Activated naive CD4-positive, alpha-beta T cell treated with anti-CD3 and anti-CD28 coated beads, Interleukin-2, amount 10 ng/mL, durations not matched to agents 7 days and 5 days (primary cell): ENCODE data around the gene FAM47E.

Source experiments
- CTCF ChIA-PET: fragments of 350-600 bp; sonication (Branson Sonifier 250); formaldehyde crosslinking; loops from one replicate; lab custom pipeline; 2021; ENCODE audit warnings: antibody characterized with exemption; lab: Charles Lee
- DNase-seq: peaks from one replicate; pipeline ENCODE4 v3.0.0-alpha.2; 2020
- H3K27ac Mint-ChIP-seq: one replicate; pipeline ENCODE4 v1.8.0; 2021; ENCODE audit warnings: mild to moderate bottlenecking, moderate library complexity, mixed read lengths
- H3K27me3 Mint-ChIP-seq: one replicate; pipeline ENCODE4 v1.8.0; 2021; ENCODE audit warnings: mild to moderate bottlenecking, mixed read lengths
- H3K36me3 Mint-ChIP-seq: one replicate; pipeline ENCODE4 v1.8.0; 2021; ENCODE audit warnings: mixed read lengths
- H3K4me1 Mint-ChIP-seq: one replicate; pipeline ENCODE4 v1.8.0; 2021; ENCODE audit warnings: mixed read lengths
- H3K4me3 Mint-ChIP-seq: one replicate; pipeline ENCODE4 v1.8.0; 2021; ENCODE audit warnings: mild to moderate bottlenecking, moderate library complexity, mixed read lengths
- H3K9me3 Mint-ChIP-seq: one replicate; pipeline ENCODE4 v1.8.0; 2021; ENCODE audit warnings: mixed read lengths

Gene FAM47E

DNA sequence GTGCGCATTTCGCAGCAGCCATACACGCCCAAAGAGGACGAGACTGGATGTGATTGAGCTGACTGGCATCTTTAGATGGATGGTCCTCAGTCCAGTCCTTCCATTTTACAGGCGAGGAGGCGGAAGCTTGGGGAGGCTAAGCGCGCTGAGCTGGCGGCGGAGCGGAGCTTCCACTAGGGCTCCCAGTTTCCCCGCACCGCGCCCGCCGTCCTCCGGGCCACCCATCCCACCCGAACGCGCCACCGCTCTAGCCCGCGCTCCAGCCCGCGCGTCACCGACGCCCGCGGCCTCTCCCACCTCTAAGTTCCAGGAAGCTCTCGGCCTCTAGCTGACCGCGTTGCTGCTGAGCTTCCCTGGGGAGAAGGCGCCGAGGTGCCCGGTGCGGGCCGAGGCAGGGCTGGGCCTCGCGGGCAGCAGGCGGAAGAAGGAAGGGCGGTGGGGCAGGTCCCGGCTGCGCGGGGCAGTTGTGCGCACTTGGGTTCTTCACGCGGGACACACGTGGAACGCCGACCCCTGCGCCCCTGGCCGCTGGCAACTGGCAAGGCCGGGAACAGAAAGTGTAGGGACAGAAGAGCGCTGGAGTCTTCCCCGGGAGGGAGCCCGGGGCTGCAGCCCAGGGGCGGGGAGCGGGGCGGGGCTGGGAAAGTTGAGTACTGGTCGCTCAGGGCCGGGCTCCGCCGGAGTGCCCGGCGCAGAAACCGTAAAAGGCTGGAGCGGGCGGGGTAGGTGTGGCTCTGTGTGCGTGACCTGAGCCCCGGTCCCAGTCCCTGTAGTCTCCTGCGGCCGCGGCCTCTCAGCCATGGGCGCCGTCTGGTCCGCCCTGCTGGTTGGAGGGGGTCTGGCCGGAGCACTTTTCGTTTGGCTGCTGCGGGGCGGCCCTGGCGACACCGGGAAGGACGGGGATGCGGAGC is 54.7 kb downstream of the FAM47E start, which contains the start of gene STBD1:
STBD1 (plus strand) TSS at position 763 of the 911 bp plus-strand sequence; CDS start at position 800, 37 bp downstream.
- peaks cover 38% of the 10 kb centered on the region for H3K27me3 Mint-ChIP-seq
- DNase-seq = peak; percentile 59
- peak within 1 kb of the TSS; percentile 74 for H3K4me3 Mint-ChIP-seq
- peaks cover 48% of the 10 kb centered on the region for H3K4me1 Mint-ChIP-seq
- CTCF ChIA-PET = interaction anchor here (0.9 to 4.4 kb wide), 7 partner anchors 9 to 126 kb away, joined by 3 to 32 read pairs (median 3); no protein-coding TSS in a partner anchor
- peak within 1 kb of the TSS; percentile 78 for H3K27ac Mint-ChIP-seq
- peaks cover 14% of the 10 kb centered on the region for H3K36me3 Mint-ChIP-seq
- no peaks in the 10 kb centered on the region for H3K9me3 Mint-ChIP-seq

DNA sequence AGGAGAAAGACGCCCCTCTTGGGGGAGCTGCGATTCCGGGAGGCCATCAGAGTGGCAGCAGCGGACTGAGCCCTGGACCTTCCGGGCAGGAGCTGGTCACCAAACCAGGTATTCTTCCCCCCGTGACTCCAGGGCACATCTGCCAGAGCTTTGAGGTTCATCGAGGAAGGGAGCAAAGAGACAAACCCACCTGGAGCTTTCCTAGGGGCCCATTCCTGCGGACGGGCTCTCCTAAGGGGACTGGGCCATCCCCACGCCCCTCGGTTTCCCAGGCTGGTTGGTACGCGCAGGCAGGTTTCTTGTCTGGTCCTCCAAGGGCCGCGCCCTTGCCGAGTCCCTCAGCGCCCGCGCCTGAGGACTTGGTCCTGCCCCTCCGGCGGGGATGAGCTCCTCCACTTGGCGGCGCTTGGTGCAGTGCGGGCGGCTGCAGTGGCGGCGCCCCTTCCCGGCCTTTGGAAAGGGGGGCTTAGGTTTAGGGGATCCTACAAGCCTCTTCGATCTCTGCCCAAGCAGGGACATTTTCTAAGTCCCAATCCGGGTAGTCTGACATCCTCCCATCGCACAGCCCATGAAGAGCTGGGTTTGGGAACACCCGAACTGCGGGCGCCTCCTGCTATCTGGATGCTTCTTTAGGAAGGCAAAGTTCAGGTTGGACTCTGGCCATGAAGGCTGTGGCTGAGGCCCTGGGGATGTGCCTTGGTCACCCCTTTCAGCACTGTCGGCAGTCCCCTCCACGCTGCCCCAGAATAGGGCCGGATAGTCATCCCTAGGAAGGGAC is 55.5 kb downstream of the FAM47E start:
- Mint-ChIP-seq H3K4me3 (peak overlapping the region; percentile 74), H3K4me1 (peaks cover 40% of the 10 kb centered on the region), H3K36me3 (peaks cover 14% of the 10 kb centered on the region), H3K27ac (peak overlapping the region; percentile 8), H3K27me3 (peaks cover 38% of the 10 kb centered on the region), H3K9me3 (no peaks in the 10 kb centered on the region)
- DNase-seq = peak; percentile 45
- CTCF ChIA-PET = interaction anchor here (0.9 to 4.4 kb wide), 6 partner anchors 8 to 127 kb away, joined by 3 to 32 read pairs (median 4); no protein-coding TSS in a partner anchor

DNA sequence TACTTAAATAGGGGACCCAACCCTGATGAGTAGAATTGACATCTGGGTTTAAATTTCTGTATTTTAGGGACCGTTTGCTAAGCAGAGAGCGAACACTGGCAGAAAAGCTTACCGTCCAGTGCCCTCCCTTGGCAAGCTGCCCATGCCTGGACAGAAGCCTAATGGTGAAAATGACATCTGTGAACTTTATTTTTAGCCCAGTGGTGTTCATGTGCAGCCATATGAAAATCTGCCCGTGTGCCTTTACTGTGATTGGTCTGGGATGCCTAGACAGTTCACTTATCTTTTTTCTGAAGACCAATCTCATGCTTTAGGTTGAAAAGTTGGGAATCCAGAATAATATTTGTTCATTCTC is 56.1 kb downstream of the FAM47E start:
- peak overlapping the region; percentile 74 for H3K4me3 Mint-ChIP-seq
- no peak for DNase-seq
- peaks cover 14% of the 10 kb centered on the region for H3K36me3 Mint-ChIP-seq
- CTCF ChIA-PET = interaction anchor here (0.7 to 4.4 kb wide), 6 partner anchors 8 to 724 kb away, joined by 3 to 32 read pairs (median 3); no protein-coding TSS in a partner anchor
- H3K27me3 Mint-ChIP-seq = peaks cover 38% of the 10 kb centered on the region
- peaks cover 35% of the 10 kb centered on the region for H3K4me1 Mint-ChIP-seq
- H3K27ac Mint-ChIP-seq = no peak overlapping the region
- no peaks in the 10 kb centered on the region for H3K9me3 Mint-ChIP-seq

DNA sequence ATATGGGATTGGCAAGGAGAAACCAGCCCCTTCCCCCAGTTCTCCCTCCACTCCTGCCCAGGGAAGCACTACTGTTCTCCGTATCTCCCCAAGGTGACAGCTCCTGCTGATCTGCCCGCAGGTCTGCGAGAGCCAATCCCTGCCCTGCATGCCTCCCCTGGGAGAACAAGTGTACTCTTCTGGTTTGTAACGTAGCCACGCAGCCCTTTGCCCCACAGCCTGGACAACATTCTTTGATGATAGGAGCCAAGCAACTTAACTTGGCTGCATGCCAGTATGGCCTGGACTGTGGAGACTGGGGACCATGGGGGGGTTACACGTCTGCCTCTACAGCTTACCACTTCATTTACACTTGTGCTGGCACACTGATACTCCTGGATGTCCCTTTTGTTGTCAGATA is 57.0 kb downstream of the FAM47E start:
- Mint-ChIP-seq H3K4me1 (peaks cover 28% of the 10 kb centered on the region), H3K27me3 (peaks cover 34% of the 10 kb centered on the region), H3K4me3 (no peak overlapping the region), H3K27ac (no peak overlapping the region), H3K9me3 (no peaks in the 10 kb centered on the region), H3K36me3 (peaks cover 11% of the 10 kb centered on the region)
- no peak for DNase-seq
- CTCF ChIA-PET = interaction anchor here (1.0 kb wide), 1 partner anchor 69 kb away, joined by 4 read pairs; no protein-coding TSS in a partner anchor

DNA sequence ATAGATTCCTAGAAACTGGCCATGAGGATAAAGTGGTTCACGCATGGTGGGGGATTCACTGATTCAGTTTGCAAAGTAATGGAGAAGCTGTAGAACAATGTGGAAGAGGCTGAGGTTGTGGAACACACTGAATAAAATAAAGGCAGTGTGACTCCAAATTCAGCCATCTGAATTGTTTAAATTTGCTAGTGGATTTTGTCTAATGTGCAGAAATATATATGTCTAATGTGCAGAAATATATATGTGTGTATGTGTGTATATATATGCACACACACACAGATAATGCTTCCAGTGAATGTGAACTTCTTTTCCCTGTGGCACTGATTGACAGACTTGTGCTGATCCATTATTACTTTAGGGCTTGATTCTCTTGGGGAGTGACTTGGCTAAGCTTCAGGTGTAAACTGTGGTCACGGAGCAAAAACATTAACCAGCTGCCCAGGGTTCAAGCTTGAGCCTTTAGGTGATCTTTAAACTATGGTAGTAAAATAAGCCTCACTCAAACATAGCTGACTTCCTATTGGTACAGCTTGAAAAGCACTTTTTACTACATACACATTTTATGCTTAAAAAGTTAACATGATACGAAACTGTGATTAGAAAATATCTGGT is 58.5 kb downstream of the FAM47E start:
- Mint-ChIP-seq H3K4me3 (no peak overlapping the region), H3K9me3 (no peaks in the 10 kb centered on the region), H3K27me3 (peaks cover 39% of the 10 kb centered on the region), H3K27ac (no peak overlapping the region), H3K4me1 (peaks cover 15% of the 10 kb centered on the region), H3K36me3 (peaks cover 11% of the 10 kb centered on the region)
- no peak for DNase-seq
- CTCF ChIA-PET = no interaction called here

DNA sequence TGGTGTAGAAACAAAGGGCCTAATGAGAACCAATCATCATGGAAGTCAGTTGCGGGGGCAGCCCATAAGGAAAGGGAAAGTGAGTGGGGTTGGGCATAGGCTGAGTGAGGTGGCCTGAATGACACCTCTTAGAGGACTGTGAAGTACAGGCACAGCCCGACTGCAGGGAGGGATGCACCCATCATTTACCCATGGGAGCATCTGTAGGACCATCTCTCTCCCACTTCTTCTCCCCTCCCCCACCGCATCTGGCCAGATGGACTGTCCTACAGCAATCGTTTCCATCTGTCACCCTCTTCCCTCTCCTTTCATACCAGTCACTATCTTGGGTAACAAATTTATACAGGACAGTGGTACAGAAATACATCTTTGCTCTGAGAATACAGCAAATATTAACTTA is 59.2 kb downstream of the FAM47E start:
- CTCF ChIA-PET = no interaction called here
- H3K27me3 Mint-ChIP-seq = peaks cover 40% of the 10 kb centered on the region
- H3K27ac Mint-ChIP-seq = no peak overlapping the region
- H3K9me3 Mint-ChIP-seq = no peaks in the 10 kb centered on the region
- peaks cover 8% of the 10 kb centered on the region for H3K4me1 Mint-ChIP-seq
- H3K36me3 Mint-ChIP-seq = peaks cover 11% of the 10 kb centered on the region
- H3K4me3 Mint-ChIP-seq = no peak overlapping the region
- DNase-seq = no peak

DNA sequence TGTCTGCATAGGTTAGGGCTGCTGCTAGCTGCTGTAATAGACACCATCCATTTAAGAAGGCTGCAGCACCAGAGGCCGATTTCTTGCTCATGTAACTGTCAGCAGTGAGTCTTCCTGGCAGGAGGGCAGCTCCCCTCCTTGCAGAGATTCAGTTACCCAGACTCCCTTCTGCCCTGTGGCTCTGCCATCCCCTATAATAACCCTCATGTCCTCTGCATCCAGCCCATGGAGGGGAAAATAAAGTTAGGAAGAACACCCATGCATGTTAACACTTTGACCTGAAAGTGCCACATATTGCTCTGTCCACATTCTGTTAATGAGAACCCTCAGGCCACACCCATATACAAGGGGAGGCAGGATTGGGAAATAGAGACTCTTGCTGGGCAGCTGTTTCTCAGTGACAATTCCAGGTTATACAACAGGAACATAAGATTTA is 60.4 kb downstream of the FAM47E start:
- DNase-seq = no peak
- Mint-ChIP-seq H3K27me3 (peaks cover 32% of the 10 kb centered on the region), H3K4me1 (peaks cover 6% of the 10 kb centered on the region), H3K9me3 (peaks cover 7% of the 10 kb centered on the region), H3K36me3 (peaks cover 13% of the 10 kb centered on the region), H3K4me3 (no peak overlapping the region), H3K27ac (no peak overlapping the region)
- CTCF ChIA-PET = no interaction called here

DNA sequence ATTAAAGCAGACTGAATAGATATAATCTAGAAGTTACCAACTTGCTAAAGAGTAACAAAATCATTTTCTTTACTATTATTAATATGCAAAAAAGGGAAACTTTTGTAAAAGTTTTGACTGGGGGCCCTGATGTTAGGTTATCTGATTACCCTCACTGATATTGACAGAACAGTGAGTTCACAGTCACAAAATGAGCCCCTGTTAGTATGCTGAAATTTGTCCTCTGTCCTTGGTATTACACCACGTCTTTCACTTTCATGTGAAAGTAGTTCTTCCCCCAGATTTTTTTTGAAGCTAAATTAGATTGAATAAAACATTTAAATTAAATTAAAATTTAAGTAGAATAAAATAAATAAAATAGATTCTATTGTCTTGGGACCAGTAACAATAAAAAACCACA is 60.9 kb downstream of the FAM47E start:
- peaks cover 3% of the 10 kb centered on the region for H3K4me1 Mint-ChIP-seq
- H3K27ac Mint-ChIP-seq = no peak overlapping the region
- CTCF ChIA-PET = interaction anchor here (0.6 kb wide), 1 partner anchor 79 kb away, joined by 3 read pairs; no protein-coding TSS in a partner anchor
- H3K27me3 Mint-ChIP-seq = peaks cover 26% of the 10 kb centered on the region
- no peak overlapping the region for H3K4me3 Mint-ChIP-seq
- peaks cover 13% of the 10 kb centered on the region for H3K36me3 Mint-ChIP-seq
- peaks cover 10% of the 10 kb centered on the region for H3K9me3 Mint-ChIP-seq
- DNase-seq = no peak

DNA sequence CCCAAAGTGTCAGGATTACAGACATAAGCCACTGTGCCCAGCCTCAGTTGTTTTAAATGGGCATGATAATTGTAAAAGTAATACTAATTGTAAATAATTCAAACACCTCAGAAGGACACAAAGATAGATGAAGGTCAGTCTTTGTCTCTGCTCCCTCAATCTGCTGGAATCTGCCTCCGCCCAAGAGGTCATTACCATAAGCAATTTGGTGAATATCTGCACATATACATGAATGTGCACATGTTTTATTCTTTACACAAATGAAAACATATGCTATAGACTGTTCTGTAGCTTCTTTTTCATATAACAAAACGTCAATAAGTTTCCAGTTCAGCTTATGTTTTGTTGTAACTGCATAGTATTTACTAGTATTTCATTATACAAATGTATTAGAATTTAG is 62.0 kb downstream of the FAM47E start:
- H3K27ac Mint-ChIP-seq = no peak overlapping the region
- no peak for DNase-seq
- H3K36me3 Mint-ChIP-seq = peaks cover 12% of the 10 kb centered on the region

DNA sequence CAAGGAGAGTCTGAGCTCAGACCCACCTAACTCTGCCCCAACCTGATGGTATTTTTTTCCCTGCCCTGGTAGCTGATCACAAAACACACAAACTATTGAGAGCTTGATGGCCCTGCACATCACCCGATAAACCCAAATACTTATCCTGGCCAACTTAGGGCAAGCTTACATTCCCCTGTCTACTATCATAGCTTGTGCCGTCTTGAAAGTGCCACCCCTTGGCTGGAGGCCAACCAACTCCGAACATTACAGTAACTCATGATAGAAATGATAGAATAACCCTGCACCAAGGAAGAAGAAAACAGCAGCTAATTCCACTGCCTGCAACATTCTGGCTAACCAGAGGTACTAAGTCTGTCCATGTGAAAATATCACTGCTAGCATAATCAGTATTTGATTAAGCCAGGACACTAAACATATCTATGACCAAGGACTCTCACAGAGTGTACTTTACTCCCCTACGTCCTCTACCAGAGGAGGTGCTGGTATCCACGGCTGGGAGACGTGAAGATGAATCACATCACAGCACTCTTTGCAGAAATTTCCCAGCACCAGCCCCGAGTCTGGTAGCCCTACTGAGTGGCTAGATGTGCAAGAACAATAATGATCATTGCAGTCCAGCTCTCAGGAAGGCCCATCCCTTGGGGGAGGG is 63.9 kb downstream of the FAM47E start:
- Mint-ChIP-seq H3K4me3 (no peak overlapping the region), H3K4me1 (no peaks in the 10 kb centered on the region), H3K27ac (no peak overlapping the region), H3K36me3 (peaks cover 2% of the 10 kb centered on the region), H3K9me3 (peaks cover 13% of the 10 kb centered on the region), H3K27me3 (peaks cover 9% of the 10 kb centered on the region)
- CTCF ChIA-PET = interaction anchor here (0.9 to 1.5 kb wide), 2 partner anchors 8 to 63 kb away, joined by 3 to 6 read pairs; no protein-coding TSS in a partner anchor
- DNase-seq = no peak

More for the DNA sequence above, 62.0 kb downstream of the FAM47E start:
- peaks cover under 1% of the 10 kb centered on the region for H3K4me1 Mint-ChIP-seq
- H3K9me3 Mint-ChIP-seq = peaks cover 10% of the 10 kb centered on the region
- H3K4me3 Mint-ChIP-seq = no peak overlapping the region
- CTCF ChIA-PET = no interaction called here
- peaks cover 22% of the 10 kb centered on the region for H3K27me3 Mint-ChIP-seq

DNA sequence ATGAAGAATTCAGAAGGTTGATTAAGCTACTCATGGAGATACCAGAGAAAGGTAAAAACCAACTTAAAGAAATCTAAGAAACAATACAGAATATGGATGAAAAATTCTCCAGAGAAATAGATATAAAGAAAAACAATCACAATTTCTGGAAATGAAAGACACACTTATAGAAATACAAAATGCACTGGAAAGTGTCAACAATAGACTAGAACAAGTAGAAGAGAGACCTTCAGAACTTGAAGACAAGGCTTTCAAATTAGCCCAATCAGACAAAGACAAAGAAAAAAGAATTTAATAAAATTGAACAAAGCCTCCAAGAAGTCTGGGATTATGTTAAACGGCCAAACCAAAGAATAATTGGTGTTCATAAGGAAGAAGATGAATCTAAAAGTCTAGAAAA is 64.6 kb downstream of the FAM47E start:
- CTCF ChIA-PET = interaction anchor here (1.5 kb wide), 1 partner anchor 62 kb away, joined by 6 read pairs; no protein-coding TSS in a partner anchor
- Mint-ChIP-seq H3K27ac (no peak overlapping the region), H3K4me3 (no peak overlapping the region), H3K9me3 (peaks cover 13% of the 10 kb centered on the region), H3K36me3 (peaks cover 2% of the 10 kb centered on the region), H3K27me3 (peaks cover 9% of the 10 kb centered on the region), H3K4me1 (no peaks in the 10 kb centered on the region)
- DNase-seq = no peak

DNA sequence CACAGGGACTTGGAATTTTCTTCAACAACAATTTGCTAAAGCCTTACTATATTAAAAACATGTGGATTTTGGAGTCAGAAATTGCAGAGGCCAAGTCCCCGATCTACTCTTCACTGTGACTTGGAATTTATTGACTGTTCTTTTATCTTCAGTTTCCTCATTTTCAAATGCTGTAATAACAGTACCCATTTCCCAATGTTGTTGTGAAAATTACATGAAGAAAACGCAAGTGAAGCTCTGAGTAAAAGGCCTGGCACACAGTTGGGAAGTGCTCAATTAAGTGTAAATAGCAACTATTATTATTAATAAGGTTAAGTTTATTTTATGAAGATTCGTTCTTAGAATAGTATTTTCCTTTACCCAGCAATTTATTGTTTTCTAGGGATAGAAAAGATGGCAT is 70.7 kb downstream of the FAM47E start:
- no peak overlapping the region for H3K4me3 Mint-ChIP-seq
- H3K36me3 Mint-ChIP-seq = peaks cover 4% of the 10 kb centered on the region
- CTCF ChIA-PET = no interaction called here
- H3K4me1 Mint-ChIP-seq = no peaks in the 10 kb centered on the region
- DNase-seq = no peak
- H3K9me3 Mint-ChIP-seq = peaks cover 16% of the 10 kb centered on the region
- no peaks in the 10 kb centered on the region for H3K27me3 Mint-ChIP-seq
- no peak overlapping the region for H3K27ac Mint-ChIP-seq

DNA sequence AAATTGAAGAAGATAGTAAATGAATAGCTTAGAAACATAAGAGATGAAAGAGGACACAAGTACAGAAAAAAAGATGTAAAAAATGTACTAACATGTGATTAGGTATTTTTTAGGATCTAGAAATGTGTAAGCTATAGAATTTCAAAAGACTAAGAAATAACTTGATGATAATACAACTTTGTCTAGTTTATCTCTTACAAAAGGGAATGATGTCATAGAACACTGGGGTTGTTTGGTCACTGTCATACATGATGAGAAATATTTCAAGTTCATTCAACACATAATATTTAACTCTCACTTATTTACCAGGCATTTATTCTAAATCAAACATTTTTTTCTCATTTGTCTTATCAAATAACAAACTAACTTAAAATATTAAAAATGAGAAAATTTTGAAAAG is 73.6 kb downstream of the FAM47E start:
- CTCF ChIA-PET = interaction anchor here (1.0 to 1.4 kb wide), 3 partner anchors 9 to 52 kb away, joined by 3 read pairs; no protein-coding TSS in a partner anchor

More for the DNA sequence above, 73.6 kb downstream of the FAM47E start:
- no peak overlapping the region for H3K27ac Mint-ChIP-seq
- no peaks in the 10 kb centered on the region for H3K27me3 Mint-ChIP-seq
- H3K36me3 Mint-ChIP-seq = peaks cover 4% of the 10 kb centered on the region
- no peak overlapping the region for H3K4me3 Mint-ChIP-seq
- peaks cover 18% of the 10 kb centered on the region for H3K9me3 Mint-ChIP-seq
- no peak for DNase-seq
- no peaks in the 10 kb centered on the region for H3K4me1 Mint-ChIP-seq
